Activated T-helper 2 cell treated with anti-CD3 and anti-CD28 coated beads, Interferon-gamma antibody, Interleukin-2, Interleukin-4, amounts not matched to agents 10 μg/mL and 5 μg/mL and 100 μg/mL, durations not matched to agents 14 hours and 24 hours and 36 hours (primary cell): ENCODE data around the gene SORL1. TPM values are rescaled to one million over a fixed set of nuclear protein-coding genes. Genes with fewer than 3 reads are reported as not detected.

ENCODE experiments used
- DNase-seq: peaks from one replicate; pipeline ENCODE4 v3.0.0; 2021; ENCODE audit warnings: low spot score
- H3K27ac Mint-ChIP-seq: one replicate; pipeline ENCODE4 v1.8.0; 2021; ENCODE audit warnings: mixed read lengths
- H3K27me3 Mint-ChIP-seq: one replicate; pipeline ENCODE4 v1.8.0; 2021; ENCODE audit warnings: low read depth, mixed read lengths
- H3K36me3 Mint-ChIP-seq: one replicate; pipeline ENCODE4 v1.8.0; 2021; ENCODE audit warnings: low read depth, mixed read lengths
- H3K4me1 Mint-ChIP-seq: one replicate; pipeline ENCODE4 v1.8.0; 2021; ENCODE audit warnings: low read depth, mixed read lengths
- H3K4me3 Mint-ChIP-seq: one replicate; pipeline ENCODE4 v1.8.0; 2021; ENCODE audit warnings: low read depth, mild to moderate bottlenecking, moderate library complexity, mixed read lengths
- H3K9me3 Mint-ChIP-seq: one replicate; pipeline ENCODE4 v1.8.0; 2021; ENCODE audit warnings: mixed read lengths
- intact Hi-C: fragments of 100-400 bp; cut with micrococcal nuclease; formaldehyde crosslinking; loops from one replicate; pipeline ENCODE4 v1.15.1; 2023
- total RNA-seq: library from RNA; stranded (reverse); gene quantifications from 2 replicates; pipeline ENCODE4 v1.2.3, GENCODE V29; 2022

Gene SORL1
- total RNA-seq, 1 donor from 2014 or later, result 20.2 TPM

DNA sequence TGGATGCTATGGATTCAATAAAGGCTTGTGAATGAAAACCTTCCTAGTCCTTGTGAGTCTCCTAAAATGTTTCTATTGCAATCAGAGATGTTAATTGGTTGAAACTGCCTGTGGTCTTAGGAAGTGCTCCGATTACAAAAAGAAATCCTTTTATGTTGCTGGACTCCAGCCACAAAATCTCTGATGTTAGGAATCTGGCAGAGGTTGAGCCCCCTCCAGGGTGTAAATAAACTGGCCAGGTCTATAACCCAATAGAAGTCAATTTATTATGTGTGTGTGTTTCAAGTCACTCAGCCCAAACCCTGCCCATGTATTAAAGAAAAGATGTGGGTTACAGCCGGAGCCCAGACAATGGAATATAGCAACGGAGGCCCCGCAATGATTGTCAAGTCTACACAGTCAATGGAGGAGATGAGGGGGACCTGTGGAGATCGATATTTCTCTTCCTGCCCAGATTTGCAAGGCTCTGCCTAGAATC is 218.7 kb downstream of the SORL1 start:
- DNase-seq, result no peak
- Mint-ChIP-seq H3K4me1 (no peaks in the 10 kb centered on the region), H3K27ac (no peak overlapping the region), H3K36me3 (no peaks in the 10 kb centered on the region), H3K9me3 (no peaks in the 10 kb centered on the region), H3K27me3 (peaks cover 3% of the 10 kb centered on the region), H3K4me3 (no peak overlapping the region)
- intact Hi-C loops, result no loop called here

GRCh38 chr11:121671283-121672168 is 219.4 kb downstream of the SORL1 start:
- H3K27me3 Mint-ChIP-seq, result peaks cover 3% of the 10 kb centered on the region
- no peaks in the 10 kb centered on the region for H3K36me3 Mint-ChIP-seq
- H3K4me3 Mint-ChIP-seq, result no peak overlapping the region
- intact Hi-C loops, result no loop called here
- H3K4me1 Mint-ChIP-seq, result no peaks in the 10 kb centered on the region
- H3K27ac Mint-ChIP-seq, result no peak overlapping the region
- no peaks in the 10 kb centered on the region for H3K9me3 Mint-ChIP-seq
- DNase-seq, result no peak

- Mint-ChIP-seq H3K27me3 (peaks cover 3% of the 10 kb centered on the region), H3K9me3 (no peaks in the 10 kb centered on the region), H3K27ac (no peak overlapping the region), H3K36me3 (no peaks in the 10 kb centered on the region), H3K4me3 (no peak overlapping the region), H3K4me1 (no peaks in the 10 kb centered on the region)
- intact Hi-C loops, result no loop called here
- no peak for DNase-seq
Observed at GRCh38 chr11:121672630-121673487, 220.7 kb downstream of the SORL1 start.

DNA sequence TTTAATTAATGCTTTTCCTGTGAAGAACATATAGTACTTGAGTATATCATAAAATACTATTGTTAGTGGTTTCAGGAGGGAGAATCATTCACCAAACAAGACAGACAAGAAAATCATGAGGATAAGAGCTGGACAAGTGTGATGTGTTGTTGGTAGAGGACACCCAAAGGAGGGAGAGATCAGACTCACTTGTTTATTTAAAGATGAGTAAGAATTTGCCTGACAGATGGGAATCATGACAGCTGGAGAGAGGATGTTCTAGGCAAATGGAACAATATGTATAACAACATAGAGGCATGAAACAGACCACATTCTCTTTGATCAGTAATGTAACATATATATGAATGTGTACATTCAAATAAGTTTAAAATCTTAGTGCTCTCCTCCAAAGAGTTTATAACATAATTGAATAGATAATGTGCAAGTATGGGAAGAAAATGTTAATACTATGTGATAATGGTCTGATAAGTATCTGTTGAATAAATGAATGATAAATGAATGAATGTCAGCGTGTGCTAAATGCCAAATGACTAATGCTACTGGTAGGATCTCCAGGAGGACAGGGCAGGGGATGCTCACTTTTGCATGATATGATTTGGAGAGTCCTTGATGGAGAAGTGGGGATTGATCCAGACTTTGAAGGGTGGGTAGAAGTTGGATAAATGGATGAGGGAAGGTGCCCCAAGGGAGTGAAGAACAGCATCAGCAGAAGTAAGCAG is 229.6 kb downstream of the SORL1 start:
- peaks cover 8% of the 10 kb centered on the region for H3K27me3 Mint-ChIP-seq
- no peak for DNase-seq
- H3K27ac Mint-ChIP-seq, result no peak overlapping the region
- no peaks in the 10 kb centered on the region for H3K4me1 Mint-ChIP-seq
- no peaks in the 10 kb centered on the region for H3K36me3 Mint-ChIP-seq
- H3K4me3 Mint-ChIP-seq, result no peak overlapping the region
- intact Hi-C loops, result no loop called here
- no peaks in the 10 kb centered on the region for H3K9me3 Mint-ChIP-seq

Other genes starting within 250 kb of the SORL1 start
- gene SC5D, start 159.5 kb upstream of the SORL1 start, total RNA-seq, result 23.2 and 28.0 TPM in 2 replicates